ENCODE measurements around the gene USP13.
A peak's percentile ranks its signal among the peaks of the same experiment; 100 is the strongest.

Gene USP13

GRCh38 chr3:179766416-179767133 is 113.7 kb downstream of the USP13 start:
- Histone ChIP-seq H3K4me1 (ENCODE audit: insufficient read depth, low read length, poor library complexity, severe bottlenecking) (peaks cover 44% of the 10 kb centered on the region), H3K27me3 (ENCODE audit: insufficient read depth, low read length, poor library complexity, severe bottlenecking) (no peaks in the 10 kb centered on the region), H3K79me2 (ENCODE audit: insufficient read depth, low read length) (no peaks in the 10 kb centered on the region), H3K4me3 (ENCODE audit: low read length, poor library complexity, severe bottlenecking) (no peak overlapping the region), H3K36me3 (ENCODE audit: insufficient read depth, low read length) (peaks cover 36% of the 10 kb centered on the region; the same call in 1 of the 2 replicates), H3K9me3 (ENCODE audit: insufficient read depth, low read depth, low read length) (no peaks in the 10 kb centered on the region), H4K20me1 (ENCODE audit: insufficient read depth, low read length, poor library complexity, severe bottlenecking) (no peaks in the 10 kb centered on the region), H2AFZ (ENCODE audit: low read length) (no peak overlapping the region), H3K9ac (ENCODE audit: low read depth, low read length, poor library complexity, severe bottlenecking) (peak overlapping the region; percentile 14), H3F3A (ENCODE audit: low read depth) (peaks cover 10% of the 10 kb centered on the region), H3K9me2 (replicated peaks; ENCODE audit: low read depth, low read length) (no peaks in the 10 kb centered on the region), H3K4me2 (ENCODE audit: low read depth, low read length, poor library complexity, severe bottlenecking) (no peak overlapping the region)
- TF ChIP-seq EZH2phosphoT487 (IDR thresholded peaks at IDR 0.05; ENCODE audit: borderline replicate concordance) (no peak), CTCF (conservative IDR thresholded peaks at IDR 0.05; ENCODE audit: low read length) (no peak)

DNA sequence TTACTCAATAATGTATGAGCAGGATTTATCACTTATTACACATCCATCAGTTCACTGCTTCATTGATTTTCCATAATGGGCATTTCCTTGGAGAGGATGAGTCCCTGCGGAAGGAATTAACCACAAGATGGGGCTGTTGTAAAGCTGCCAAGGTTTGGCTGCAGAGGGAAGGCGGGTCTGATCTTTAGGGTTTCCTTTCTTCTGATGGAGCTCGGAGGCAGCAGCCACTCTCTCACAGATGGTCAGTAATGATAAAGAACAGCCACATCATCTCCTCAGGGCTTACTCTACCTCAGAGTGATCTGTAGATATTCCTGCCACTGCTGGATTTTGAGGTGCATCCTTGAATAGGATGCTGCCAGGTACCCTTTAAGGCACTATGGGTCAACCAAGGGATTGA is 115.2 kb downstream of the USP13 start:
- H3K27me3 ChIP-seq (ENCODE audit: insufficient read depth, low read length, poor library complexity, severe bottlenecking), result no peaks in the 10 kb centered on the region
- H4K20me1 ChIP-seq (ENCODE audit: insufficient read depth, low read length, poor library complexity, severe bottlenecking), result no peaks in the 10 kb centered on the region
- no peaks in the 10 kb centered on the region for H3K79me2 ChIP-seq (ENCODE audit: insufficient read depth, low read length)
- peak overlapping the region; percentile 46 for H3K4me3 ChIP-seq (ENCODE audit: low read length, poor library complexity, severe bottlenecking)
- no peaks in the 10 kb centered on the region for H3K9me3 ChIP-seq (ENCODE audit: insufficient read depth, low read depth, low read length)
- H3K9ac ChIP-seq (ENCODE audit: low read depth, low read length, poor library complexity, severe bottlenecking), result peak overlapping the region; percentile 57
- no peak overlapping the region for H2AFZ ChIP-seq (ENCODE audit: low read length)
- H3K4me1 ChIP-seq (ENCODE audit: insufficient read depth, low read length, poor library complexity, severe bottlenecking), result peaks cover 58% of the 10 kb centered on the region
- no peaks in the 10 kb centered on the region for H3K9me2 ChIP-seq (replicated peaks; ENCODE audit: low read depth, low read length)
- H3F3A ChIP-seq (ENCODE audit: low read depth), result peaks cover 10% of the 10 kb centered on the region
- TF ChIP-seq CTCF (conservative IDR thresholded peaks at IDR 0.05; ENCODE audit: low read length) (peak; percentile 88), EZH2phosphoT487 (IDR thresholded peaks at IDR 0.05; ENCODE audit: borderline replicate concordance) (no peak)
- H3K36me3 ChIP-seq (ENCODE audit: insufficient read depth, low read length), result peaks cover 25% of the 10 kb centered on the region; the same call in 1 of the 2 replicates
- peak overlapping the region; percentile 72 for H3K4me2 ChIP-seq (ENCODE audit: low read depth, low read length, poor library complexity, severe bottlenecking)

DNA sequence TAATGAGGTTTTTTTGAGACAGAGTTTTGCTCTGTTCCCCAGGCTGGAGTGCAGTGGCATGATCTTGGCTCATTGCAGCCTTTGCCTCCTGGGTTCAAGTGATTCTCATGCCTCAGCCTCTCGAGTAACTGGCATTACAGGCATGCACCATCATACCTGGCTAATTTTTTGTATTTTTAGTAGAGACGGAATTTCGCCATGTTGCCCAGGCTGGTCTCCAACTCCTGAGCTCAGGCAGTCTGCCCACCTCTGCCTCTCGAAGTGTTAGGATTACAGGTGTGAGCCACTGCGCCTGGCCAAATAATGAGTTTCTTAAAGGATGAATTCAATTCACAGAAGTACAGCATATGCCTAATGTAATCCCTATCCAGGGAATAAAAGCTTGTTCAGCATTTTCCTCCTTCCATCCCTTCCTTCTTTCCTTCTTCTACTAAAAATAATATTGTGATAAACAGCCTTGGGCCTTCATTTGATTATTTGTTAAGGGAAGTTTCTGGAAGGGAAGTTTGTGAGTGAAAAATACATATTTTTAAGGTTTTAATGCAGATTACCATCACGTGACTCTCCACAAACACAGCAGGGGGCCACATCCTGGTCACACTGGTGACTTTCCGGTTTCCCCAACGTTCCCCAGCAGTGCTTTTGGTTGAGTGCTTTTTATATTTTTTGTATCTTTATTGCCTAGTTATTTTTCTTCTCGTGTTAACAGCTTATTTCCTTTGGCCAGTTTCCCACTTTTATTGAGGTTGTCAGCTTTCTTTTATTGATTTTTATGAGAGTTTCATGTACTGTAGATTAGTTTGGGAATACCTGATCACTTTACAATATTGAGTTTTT is 116.8 kb downstream of the USP13 start:
- H3K36me3 ChIP-seq (ENCODE audit: insufficient read depth, low read length), result peaks cover 25% of the 10 kb centered on the region; the same call in 1 of the 2 replicates
- no peaks in the 10 kb centered on the region for H3K27me3 ChIP-seq (ENCODE audit: insufficient read depth, low read length, poor library complexity, severe bottlenecking)
- no peaks in the 10 kb centered on the region for H3K9me2 ChIP-seq (replicated peaks; ENCODE audit: low read depth, low read length)
- H2AFZ ChIP-seq (ENCODE audit: low read length), result no peak overlapping the region
- TF ChIP-seq CTCF (conservative IDR thresholded peaks at IDR 0.05; ENCODE audit: low read length), result no peak
- TF ChIP-seq EZH2phosphoT487 (IDR thresholded peaks at IDR 0.05; ENCODE audit: borderline replicate concordance), result no peak
- H3F3A ChIP-seq (ENCODE audit: low read depth), result peaks cover 10% of the 10 kb centered on the region
- no peaks in the 10 kb centered on the region for H3K79me2 ChIP-seq (ENCODE audit: insufficient read depth, low read length)
- no peaks in the 10 kb centered on the region for H4K20me1 ChIP-seq (ENCODE audit: insufficient read depth, low read length, poor library complexity, severe bottlenecking)
- H3K9me3 ChIP-seq (ENCODE audit: insufficient read depth, low read depth, low read length), result no peaks in the 10 kb centered on the region
- H3K4me3 ChIP-seq (ENCODE audit: low read length, poor library complexity, severe bottlenecking), result peak overlapping the region; percentile 46
- peak overlapping the region; percentile 57 for H3K9ac ChIP-seq (ENCODE audit: low read depth, low read length, poor library complexity, severe bottlenecking)
- peak overlapping the region; percentile 72 for H3K4me2 ChIP-seq (ENCODE audit: low read depth, low read length, poor library complexity, severe bottlenecking)
- H3K4me1 ChIP-seq (ENCODE audit: insufficient read depth, low read length, poor library complexity, severe bottlenecking), result peaks cover 60% of the 10 kb centered on the region
